Measurements from ENCODE around the gene ZDHHC17. TPM values are rescaled to one million over a fixed set of nuclear protein-coding genes. Genes with fewer than 3 reads are reported as not detected.

Gene ZDHHC17
- polyA plus RNA-seq, 12 donors: 34.8 to 71.4 (median 50.7) TPM; not detected in 1

DNA sequence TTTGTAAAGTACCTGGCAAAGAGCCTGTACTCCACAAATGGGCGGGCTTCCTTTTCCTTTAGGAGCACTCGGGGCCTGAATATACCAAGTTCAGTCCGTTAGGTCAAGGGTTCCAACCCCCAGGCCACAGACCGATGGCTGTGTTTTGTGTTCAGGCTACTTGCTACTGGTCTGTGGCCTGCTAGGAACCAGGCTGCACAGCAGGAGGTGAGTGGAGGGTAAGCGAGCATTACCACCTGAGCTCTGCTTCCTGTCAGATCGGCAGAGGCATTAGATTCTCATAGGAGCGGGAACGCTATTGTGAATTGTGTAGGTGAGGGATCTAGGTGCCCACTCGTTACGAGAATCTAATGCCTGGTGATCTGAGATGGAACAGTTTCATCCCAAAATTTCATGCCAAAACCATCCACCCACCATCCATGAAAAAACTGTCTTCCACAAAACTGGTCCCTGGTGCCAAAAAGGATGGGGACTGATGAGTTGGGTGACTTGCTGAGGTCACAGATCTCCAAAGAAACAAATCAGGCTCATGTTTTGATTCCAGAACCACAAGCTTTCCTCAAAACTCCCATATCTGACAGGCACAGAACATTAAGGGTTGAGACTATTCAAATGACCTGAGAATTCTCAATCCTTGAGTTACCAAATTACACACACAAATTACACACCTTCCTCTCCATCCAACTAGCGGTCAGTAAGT is 110.7 kb downstream of the ZDHHC17 start:
- no peak for DNase-seq

DNA sequence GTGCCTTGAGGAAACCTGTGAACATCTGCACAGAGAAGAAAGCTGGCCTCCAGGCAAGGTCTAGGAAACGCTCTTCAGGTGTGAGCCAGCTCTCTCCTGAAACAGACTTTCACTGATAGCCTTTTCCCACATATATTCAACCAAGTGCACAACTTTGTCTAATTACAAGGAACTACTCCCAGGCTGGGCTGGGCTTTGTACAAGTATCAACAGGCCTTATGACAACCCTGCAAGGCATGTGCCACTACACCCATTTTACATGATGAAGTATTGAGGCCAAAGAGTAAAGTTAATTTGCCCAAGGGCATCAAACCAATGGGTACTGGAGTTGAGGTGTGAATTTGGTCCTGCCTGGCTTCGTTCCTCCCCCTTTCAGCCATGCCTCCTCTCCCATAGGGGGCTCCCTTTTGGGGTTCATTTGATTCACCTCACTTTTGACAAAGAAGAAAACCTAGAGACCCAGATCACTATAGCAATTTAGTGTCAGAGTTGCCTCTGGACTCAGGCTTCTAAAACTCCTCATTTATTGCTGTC is 112.8 kb downstream of the ZDHHC17 start:
- DNase-seq: no peak

DNA sequence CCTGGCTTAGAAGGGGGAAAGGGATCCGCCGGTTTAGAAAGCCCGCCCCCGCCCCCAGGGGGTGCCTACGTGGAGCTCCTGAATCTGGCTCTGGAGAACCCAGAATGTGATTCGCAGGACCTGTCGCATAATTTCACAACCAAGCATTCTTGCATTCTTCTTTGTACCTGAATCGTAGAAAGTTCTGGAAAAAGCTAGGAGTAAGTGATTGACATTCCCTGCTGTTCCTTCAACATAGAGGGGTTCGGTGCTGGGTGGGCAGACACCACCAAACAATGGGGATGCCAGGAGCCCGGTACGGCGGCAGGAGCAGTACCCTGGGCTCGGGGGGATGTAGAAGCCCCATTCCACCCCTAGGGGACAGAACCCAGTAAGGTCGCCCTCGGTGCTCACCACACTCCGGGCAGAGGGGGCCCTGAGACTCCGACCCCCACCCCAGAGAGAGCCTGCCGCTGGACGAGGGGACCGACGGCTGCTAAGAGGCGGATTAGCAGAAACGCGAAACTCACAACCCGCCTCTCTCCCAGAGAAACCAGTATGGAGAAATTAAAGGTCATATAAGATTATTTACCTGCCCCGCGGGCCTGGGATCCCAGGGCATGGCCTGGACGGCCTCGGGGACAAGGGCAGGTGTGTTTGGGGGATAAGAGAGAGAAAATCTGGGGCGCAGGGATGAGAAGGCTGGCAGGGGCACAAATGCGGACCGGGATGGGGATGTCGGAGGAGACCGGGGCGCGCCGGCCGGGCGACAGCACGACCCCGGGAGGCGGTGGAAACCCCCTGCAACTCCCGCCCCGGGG is 114.4 kb downstream of the ZDHHC17 start:
- DNase-seq: peak; percentile 31

DNA sequence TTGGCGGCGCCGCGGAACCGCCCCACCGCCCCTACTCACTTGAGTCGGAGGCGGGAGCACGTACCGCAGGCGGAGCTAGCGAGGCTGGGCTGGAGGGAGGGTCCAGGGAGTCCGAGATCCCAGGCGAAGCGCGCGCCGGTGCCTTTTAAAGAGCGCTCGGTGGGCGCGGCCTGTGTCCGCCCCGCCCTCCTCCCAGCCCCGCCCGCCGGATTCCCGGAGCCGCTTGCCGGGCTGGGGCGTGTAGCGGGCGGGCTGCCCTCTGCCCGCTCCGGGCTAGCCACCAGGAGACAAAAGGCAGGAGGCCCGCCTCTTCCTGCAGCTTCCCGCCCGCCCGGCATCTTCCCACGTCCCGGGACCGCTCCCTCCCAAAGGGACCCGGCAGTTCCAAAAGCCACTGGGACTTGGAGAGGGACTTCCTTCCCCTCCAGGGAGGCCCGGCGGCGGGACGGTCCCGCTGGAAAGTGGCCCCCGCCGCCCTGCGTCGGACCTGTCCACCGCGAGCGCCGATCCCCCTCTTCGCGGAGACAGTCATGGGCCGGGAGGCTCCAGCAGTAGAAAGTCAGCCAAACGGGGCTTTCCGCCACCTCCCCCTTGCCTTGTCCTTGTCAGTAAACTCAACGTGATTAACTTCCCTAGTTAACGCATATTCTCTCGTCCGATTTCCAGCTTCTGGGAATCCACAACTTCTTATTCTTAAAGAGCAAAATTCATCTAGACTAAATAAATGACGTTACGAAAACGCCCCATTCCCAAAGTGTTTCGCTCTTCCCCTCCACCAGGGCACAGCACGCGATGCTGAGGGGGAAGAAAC is 115.2 kb downstream of the ZDHHC17 start, which contains the start of gene CSRP2:
Gene CSRP2, minus strand, starts transcription at position 121 of the 811 bp plus-strand sequence. CDS start 12,759 bp downstream, outside the sequence.
- DNase-seq: peak; percentile 86

DNA sequence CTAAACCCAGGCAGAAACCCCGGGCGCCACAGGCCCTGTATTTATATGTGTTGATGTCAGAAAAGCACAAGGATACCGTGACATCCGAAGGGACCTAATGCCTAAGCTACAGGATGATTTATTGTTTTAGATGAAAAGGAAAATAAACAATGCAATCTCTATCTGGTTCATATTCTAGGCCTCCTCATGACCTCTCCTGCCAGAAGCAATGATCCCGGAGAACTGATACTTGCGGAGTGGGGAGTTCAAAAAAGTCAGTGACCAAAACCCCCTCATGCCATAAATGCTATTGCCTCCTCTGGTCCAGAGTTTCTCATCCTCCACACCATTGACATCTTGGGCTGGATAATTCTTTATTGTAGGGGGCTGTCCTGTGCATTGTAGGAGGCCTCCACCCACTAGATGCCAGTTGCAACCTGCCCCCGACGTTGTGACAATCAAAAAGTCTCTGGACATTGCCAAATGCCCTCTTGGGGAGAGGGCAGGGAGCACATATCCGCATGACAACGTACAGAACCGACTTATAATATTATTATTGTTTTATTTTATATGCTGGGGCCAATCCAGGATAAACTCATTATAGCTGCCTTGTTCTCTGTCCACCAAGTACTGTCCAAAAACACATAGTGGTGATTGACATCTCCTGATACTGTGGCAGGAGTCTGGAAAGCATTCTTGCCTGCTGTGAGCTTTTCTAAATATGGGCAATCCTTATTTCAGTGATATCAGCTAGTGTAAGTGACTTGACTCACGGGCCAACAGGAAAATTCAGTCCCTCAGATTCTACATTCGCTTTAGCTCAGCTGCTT is 116.0 kb downstream of the ZDHHC17 start:
- no peak for DNase-seq

DNA sequence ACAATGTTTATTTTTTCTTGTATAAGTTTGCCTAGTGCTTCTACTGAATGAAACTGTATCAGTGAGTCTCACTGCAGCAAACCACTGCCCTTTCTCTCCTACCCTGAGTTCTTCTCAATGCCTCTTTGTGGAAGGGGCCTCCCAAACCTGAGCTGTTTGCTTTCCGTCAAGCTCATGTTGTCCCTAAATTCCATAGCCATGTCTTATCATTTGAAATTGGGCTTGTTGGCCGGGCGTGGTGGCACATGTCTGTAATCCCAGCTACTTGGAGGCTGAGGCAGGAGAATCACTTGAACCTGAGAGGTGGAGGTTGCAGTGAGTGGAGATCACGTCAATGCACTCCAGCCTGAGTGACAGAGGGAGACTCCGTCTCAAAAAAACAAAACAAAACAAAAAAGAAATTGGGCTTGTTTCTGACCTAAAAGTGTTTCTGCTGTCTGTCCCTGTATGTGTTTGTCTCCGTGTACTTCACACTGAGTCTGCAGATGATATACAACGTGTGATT is 116.7 kb downstream of the ZDHHC17 start:
- no peak for DNase-seq

DNA sequence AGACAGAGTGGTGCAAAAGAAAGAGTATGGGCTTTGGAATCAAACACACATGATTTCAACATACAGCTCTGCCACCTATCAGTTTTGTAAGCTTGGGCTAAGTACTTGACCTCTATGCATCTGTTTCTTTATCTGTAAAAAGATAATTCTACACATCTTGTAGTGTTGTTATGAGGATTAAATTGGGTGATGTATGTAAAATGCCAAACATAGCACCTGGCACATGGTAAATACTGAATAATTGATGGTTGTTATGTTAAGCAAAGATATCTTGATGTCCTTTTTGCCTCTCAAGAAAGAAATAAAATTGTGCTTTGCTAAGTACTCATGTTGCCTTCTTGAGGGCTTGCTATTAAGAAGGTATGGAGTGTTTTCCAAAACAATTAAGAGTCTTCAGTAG is 117.2 kb downstream of the ZDHHC17 start:
- no peak for DNase-seq

DNA sequence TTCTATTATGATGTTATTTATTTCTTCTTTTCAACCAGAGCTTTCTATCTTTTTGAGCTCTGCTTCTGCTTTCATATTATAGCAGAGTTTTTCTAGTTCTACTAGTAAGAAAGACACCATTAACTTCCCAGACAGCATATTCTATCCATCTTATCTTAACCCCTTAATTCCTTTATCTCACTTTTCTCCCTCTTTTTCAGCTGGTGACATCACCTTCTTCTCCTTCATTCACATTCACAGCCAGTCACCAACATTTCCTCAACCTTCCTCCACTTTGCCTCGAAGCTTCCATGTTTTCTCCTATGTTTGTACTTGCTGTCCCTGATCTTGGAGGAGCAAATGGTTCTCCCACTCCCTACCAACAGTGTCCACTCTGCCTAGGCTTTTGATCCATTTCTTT is 118.5 kb downstream of the ZDHHC17 start:
- no peak for DNase-seq

DNA sequence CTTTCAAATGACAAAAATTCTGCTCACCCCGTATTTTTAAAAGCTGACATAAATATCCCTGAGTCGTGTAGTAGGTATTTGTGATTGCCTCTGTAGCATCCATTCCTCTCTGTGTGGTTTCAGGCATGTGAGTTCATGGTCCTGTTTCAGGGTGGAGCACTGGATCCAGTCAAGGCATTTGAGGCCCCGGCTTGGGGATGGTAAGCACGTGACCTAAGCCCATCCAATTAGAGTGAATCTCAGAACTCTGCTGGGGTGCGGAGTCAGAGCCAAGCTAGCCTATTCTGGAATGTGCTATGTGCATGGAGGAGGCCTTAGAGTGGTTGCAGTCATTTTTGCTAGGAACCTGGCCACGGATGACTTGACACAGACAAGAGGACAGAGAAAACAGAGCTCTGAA is 119.2 kb downstream of the ZDHHC17 start:
- DNase-seq: no peak

DNA sequence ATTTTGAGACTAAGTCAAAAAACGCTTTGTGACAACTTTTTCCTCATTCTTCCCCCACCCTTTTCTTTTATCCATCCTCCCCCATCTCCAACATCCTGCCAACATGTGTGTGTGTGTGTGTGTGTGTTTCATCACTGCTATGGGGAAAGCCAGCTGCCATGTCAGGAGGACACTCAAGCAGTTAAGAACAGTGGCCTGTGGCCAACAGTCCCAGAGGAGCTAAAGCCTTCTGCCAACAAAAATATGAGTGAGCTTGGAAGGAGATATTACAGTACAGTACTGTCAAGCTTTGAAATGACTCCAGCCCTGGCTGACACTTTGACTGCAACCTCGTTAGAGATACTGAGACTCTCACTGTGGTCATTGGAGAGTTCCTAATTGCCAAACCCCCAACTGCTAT is 119.9 kb downstream of the ZDHHC17 start:
- DNase-seq: peak; percentile 48

DNA sequence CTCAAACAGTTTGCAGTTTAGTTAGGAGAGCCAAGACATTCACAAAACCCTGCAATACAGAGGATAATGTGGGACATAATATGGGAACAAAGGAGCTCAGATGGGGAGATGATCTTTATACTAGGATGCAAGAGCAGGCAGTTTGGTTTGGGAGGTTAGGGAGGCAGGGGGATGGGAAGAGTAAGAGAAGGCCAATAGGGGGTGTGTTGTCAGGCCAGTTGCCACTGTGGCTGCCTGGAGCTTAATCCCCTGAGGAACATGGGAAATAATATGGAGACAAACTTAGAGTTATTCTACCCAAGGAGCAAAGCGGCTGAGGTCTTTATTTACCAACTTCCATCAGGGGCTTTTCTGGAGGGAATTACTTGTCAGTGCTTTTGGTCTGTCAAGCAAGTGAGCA is 124.9 kb downstream of the ZDHHC17 start:
- DNase-seq: no peak

DNA sequence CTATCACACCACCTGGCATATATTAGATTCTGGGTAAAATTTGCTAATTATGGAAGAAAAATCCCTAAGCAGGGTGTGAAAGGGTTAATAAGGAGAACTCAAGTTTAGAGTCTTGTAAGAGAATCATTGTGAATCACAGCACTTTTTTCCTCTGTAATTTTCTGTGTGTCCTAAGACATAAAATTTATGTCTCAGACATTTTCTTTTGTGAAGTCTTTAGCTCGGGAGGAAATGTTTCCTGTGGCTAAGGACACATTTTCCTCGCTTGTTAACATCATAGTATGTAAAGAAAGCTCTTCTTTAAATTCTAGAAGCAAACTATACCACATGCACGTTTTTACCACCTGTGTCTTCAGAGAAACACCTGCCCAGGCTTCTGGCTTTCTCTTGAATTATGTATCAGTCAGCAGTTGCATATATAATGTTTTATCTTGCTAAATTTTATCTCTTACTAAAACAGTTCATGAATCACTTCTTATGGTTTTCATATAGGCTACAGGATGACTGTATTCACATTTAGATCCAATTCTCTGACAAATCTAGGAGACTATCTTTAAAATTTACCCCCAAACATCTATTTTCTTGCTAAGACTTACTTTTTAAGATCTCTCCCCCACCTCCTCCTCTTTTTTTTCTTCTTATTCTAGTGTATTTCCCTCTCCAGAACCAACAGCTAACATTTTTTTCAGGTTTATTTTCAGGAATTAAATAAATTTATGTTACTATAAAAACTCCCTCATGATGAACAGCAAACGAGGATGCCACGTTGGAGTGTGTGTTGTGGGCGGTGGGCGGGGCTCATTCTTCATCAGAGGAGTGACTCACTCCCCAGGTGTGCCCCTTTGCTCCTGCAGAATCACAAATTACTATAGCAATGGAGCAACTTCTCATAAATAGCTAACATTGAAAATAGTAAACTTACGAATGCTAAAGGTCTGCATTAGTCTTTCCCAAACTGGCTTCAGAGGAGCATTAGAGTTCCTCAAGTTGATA is 126.5 kb downstream of the ZDHHC17 start:
- no peak for DNase-seq

DNA sequence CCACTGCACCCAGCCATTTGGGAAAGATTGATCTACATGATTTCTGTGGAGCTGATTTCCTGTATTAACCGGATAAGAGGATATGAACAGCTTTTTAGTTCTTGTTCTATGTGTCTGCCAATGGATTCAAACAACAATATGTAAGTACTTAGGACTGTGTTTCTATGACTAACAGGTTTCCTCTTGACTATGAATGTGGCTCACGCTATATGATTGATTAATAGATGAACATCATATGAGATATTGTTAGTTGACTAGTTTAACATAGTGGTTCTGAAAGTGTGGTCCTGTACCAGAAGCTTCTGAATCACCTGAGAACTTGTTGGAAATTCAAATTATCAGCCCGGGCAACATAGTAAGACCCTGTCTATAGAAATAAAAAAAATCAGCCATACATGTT is 127.7 kb downstream of the ZDHHC17 start:
- DNase-seq: no peak

DNA sequence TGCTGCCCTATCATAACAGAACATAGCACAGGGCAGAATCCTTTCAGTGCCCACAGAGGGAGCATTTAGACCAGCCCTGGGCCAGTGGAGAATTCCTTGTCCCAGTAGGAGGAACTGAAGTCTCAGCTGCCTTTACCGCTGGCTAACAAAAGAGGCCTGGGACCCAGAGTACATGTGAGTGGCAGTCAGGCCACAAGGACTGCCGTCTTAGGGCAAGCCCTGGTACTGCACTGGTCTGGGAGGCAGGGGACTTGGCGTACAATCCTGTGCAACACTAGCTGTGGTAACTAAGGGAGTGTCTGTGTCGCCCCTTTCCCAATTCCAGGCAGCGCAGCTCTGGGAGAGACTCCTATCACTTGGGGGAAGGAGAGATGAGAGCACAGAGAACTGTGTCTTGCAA is 131.9 kb downstream of the ZDHHC17 start:
- no peak for DNase-seq

DNA sequence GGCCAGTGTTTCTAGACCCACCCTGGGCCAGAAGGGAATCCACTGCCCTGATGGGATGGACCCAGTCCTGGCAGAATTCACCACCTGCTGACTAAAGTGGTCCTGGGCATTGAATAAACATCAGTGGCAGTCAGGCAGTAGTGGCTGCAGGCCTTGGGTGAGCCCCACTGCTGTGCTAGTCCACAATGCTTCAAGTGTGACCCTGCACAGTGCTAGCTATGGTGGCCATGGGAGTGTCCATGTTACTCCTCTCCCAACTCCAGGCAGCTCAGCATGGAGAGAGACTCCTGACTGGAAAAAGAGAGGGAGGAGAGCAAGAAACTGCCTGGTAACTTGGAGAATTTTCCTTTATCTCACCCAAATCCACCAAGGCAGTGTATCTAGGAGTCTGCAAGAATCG is 132.4 kb downstream of the ZDHHC17 start:
- no peak for DNase-seq

DNA sequence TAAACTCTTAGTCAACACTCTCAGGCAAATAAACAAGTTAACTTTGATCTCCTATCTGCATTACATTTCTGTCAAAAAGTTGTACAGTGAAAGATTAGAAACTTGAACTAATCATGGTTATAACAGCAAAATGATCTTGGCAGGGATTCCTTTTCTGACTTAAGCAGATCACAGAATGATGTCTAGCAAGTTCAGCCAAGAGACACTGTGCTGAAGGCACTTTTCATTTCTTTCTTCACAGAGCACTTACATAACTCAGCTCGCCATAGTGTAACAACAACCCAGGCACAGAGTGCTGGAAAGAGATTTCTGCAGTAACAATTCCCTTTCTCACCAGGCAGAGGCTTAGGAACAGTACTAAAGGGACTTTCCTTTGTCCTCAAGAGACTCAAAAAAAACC is 134.5 kb downstream of the ZDHHC17 start:
- peak; percentile 57 for DNase-seq

DNA sequence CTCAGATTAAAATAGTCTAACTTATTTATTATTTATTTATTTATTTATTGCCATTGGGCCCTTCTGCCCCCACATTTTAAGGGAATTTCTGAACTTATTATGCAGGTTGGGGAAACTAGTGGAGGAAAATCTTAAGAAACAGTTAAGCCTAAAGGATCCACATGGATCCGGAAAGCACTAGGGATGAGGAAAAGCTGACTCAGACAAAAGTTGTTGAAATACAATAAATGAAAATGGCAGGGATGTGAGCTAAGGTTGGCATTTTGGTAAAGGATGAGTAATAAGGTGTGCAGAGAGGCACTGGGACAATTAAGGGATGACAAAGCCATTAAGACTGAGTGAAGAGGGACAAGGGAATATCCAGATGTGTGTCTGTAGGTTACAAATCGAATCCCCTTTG is 135.6 kb downstream of the ZDHHC17 start:
- no peak for DNase-seq

DNA sequence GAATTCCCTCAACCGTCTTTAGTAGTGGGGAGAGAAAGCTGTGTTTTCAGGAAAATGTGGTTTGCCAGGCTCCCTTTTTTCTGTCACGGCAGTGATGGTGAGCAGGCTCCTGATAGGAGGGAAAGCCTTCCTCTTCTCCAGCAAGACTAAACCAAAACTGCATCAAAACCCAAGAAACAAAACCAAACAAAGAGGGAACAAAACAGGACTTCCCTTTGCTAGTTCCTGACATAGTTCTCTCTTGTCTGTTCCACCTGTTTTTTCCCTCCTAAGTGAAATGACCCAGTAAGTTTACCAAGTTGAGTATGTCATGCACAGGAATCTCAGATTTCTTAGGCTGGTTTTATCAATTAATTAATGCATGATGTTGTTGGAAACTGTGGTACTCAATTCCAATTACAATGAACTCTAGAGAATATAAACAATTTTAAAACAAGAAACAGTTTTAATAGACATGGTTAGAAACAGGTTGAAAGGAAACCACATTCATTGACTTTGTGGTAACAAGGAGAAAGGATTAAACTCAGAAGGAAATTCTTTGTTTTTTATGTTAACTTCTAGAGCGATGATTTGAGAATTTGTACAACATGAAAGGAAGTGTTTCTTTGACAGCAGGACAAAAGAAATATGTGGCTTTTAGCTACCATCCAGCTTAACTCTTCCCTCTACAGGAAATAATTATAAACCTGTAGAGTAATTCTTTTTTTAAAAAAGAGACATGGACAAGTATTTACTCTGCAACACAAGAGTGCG is 137.9 kb downstream of the ZDHHC17 start:
- no peak for DNase-seq

Data from muscle of arm (tissue), 12 donors.